GM19324 (cell line): ENCODE data around the gene HES6.

Source experiments
- ATAC-seq: cut with Tn5 transposase; IDR thresholded peaks from one replicate; pipeline ENCODE4 v1.9.1; 2021; ENCODE audit warnings: mild to moderate bottlenecking, moderate library complexity; ENCODE audit not compliant: unreplicated experiment, low FRiP score

The HES6 gene

DNA sequence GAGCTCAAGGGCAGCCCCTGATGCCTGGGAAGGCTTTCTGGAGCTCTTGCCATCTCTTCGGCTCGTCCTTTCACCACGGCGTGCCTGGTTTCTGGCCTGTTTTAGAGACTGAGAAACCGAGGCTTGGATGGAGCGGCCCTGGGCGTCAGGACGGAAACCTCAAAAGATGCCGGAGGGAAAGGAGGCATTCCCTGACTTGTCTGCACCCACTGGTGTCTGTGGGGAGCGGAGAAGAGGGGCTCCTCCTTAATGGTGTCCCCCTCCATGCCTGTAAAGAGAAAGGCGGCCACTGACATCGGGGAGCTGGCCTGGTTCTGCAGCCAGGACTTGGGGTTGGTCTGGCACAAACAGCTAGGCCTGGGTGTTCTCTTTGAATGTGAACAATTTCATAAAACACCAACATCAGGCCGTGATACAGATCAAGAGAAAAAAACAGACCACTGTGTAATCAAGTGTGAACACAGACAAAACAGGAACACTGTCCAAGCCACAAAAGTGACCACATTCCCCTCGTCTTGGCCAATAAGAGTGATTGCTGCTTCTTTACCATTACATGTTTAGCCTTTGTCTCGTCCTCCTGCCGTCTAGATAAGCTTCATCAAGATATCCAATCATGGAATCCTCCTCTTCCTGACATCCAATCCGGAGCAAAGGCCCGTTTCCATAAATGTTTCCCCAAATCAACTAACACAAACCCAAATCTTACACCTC lies 35.7 kb downstream of the HES6 start:
- no peak for ATAC-seq

DNA sequence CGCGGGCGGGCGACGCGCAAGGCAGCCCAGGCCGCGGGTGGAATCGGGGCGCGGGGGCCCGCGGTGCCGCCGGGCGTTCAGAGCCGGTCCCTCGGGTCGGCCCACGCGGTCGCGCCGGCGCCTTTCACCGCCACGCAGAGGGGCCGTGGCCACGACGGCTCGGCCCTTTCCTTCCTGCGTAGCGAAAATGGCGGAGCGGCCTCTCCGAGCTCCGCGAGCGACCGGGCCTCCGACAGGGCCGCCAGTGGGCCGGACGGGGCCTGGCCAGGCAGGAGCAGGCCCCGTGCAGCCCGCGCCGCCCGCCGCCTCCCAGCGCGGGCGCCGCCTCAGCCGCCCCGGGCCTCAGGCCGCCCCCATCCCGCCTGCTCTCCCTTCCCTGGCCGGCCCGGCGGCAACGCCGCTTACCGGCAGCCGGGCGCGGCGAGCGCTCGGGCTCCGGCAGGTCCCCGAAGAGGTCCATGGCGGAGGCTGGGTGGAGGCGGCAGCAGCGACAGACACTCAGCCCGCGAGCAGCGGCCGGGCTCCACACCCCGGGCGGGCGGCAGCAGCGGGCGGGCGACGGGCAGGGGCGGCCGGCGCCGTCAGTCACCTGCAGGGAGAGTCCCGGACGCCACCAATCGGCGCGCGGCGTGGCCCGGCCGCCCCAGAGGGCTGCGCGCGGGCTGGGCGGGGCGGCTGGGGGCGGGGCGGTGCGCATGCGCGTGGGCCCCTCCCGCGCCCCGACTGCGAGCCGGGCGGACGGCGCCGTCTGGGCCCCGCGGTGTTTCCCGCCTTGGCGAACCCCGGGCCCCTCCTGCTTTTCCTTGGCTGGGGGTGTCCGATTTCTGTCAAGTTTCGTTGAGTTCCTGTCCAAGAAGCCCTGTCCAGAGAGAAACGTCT lies 36.5 kb downstream of the HES6 start, which contains the start of gene ILKAP:
ILKAP (minus strand) TSS at position 602 of the 879 bp plus-strand sequence; CDS start at position 460, 142 bp downstream.
- peak; percentile 98 for ATAC-seq

DNA sequence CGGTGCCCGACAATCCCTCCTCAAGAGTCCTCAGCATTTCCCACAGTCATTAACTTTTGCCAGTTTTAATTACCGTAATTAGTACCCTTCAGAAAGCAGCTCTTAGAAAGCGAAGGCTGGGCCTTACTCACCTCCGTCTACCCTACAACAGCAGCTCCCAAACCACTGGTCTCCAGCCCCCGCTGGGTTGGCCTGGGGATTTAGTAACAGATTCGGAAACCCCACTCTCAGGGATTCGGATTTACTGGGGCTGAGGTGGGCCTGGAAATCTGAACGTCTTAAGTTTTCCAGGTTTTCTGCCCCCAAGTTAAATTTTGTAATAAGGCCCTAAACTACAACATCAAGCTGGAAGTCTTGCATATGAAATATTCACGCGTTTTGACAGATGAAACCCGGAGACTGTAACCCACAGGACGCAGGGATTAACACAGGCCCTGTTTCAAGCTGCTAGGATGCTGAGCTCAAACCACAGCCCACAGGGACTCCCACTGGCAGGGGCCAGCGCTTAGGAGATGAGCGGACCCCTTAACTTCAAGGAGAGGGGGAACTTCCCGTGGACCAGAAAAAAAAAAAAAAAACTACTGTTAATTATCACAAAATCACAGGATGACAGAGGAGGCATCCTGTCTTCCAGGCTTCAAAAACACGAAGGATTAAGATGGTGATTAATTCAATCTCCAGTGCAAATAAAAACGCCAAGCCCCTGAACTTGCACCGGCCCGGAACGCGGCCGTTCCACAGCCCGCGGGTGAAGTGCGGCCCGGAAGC lies 37.3 kb downstream of the HES6 start:
- no peak for ATAC-seq

- no peak for ATAC-seq
These were observed 49.4 kb downstream of the HES6 start for GRCh38 chr2:238190445-238190844.
